NT2/D1 (cell line): ENCODE results near the gene KCNK13.
"Not testable (repeated sequence)": the region's sequence is repeated elsewhere in the genome, so short reads cannot be mapped to it uniquely, and the experiment has no call there.

Source experiments
- SUZ12 ChIP-seq: IDR thresholded peaks from 2 replicates; pipeline ENCODE4 v1.6.1; 2011; ENCODE audit not compliant: insufficient read length, insufficient read depth; ENCODE audit errors: extremely low read depth
- YY1 ChIP-seq: IDR thresholded peaks from 2 replicates; pipeline ENCODE4 v1.6.1; 2011; ENCODE audit not compliant: insufficient read length, insufficient read depth
- ZNF274 ChIP-seq: IDR thresholded peaks from 2 replicates; pipeline ENCODE4 v1.6.1; 2011; ENCODE audit warnings: mild to moderate bottlenecking, low read depth, low read length

DNA sequence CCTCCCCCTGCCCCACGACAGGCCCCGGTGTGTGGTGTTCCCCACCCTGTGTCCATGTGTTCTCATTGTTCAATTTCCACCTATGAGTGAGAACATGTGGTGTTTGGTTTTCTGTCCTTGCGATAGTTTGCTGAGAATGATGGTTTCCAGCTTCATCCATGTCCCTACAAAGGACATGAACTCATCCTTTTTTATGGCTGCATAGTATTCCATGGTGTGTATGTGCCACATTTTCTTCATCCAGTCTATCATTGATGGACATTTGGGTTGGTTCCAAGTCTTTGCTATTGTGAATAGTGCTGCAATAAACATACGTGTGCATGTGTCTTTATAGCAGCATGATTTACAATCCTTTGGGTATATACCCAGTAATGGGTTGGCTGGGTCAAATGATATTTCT lies 35.2 kb upstream of the KCNK13 start:
- TF ChIP-seq ZNF274, YY1, SUZ12: not testable (repeated sequence)
